PC-9 (cell line): Measurements from ENCODE around the gene SPEF1.

Experiments used
- CTCF ChIP-seq: fragments of 200-600 bp; sonication (generic); conservative IDR thresholded peaks from 2 replicates; pipeline ENCODE4 v1.6.1; 2017; ENCODE audit warnings: mixed run types, antibody characterized with exemption, mild to moderate bottlenecking, moderate library complexity
- EZH2 ChIP-seq: fragments of 200-600 bp; sonication (generic); IDR thresholded peaks from 2 replicates; pipeline ENCODE4 v1.8.0; 2017; ENCODE audit warnings: antibody characterized with exemption, low read depth

GRCh38 chr20:3820048-3820900 lies 39.0 kb upstream of the SPEF1 start, which contains the start of gene AP5S1:
- peak; percentile 96 for TF ChIP-seq CTCF
- TF ChIP-seq EZH2: no peak
